Panc1 (cell line): ENCODE measurements around the gene DLEU7. TPM values are rescaled to one million over a fixed set of nuclear protein-coding genes. Genes with fewer than 3 reads are reported as not detected.

Experiments used
- ATAC-seq: fragments of 200-7000 bp; cut with Tn5 transposase; 2 replicates; pipeline ENCODE4 v1.9.1; 2020; ENCODE audit warnings: mild to moderate bottlenecking, moderate library complexity
- BruUV-seq: library from RNA; stranded (reverse); fragments of 400-500 nt; replicated peaks from 2 replicates; lab custom pipeline; 2021; lab: Mats Ljungman, UMichigan
- CTCF ChIA-PET: fragments of 300-600 bp; sonication (Branson Sonifier 250); formaldehyde crosslinking; loops from one replicate; lab custom pipeline; 2022; ENCODE audit warnings: antibody characterized with exemption; lab: Charles Lee
- POLR2A ChIA-PET: fragments of 300-600 bp; sonication (Branson Sonifier 250); formaldehyde crosslinking; loops from one replicate; lab custom pipeline; 2022; ENCODE audit warnings: antibody characterized with exemption; lab: Charles Lee
- DNase-seq: peaks from one replicate; pipeline ENCODE4 v3.0.0-alpha.2; 2010; ENCODE audit warnings: low read depth, low spot score
- H3K27ac ChIP-seq: 2 replicates; pipeline ENCODE4 v1.5.1; 2011; ENCODE audit warnings: mild to moderate bottlenecking, low read length, inconsistent platforms
- H3K27me3 ChIP-seq: fragments of 200-500 bp; sonication (Bioruptor generic); 2 replicates; pipeline ENCODE4 v1.6.0; 2014; ENCODE audit warnings: low read length, inconsistent platforms; ENCODE audit not compliant: control insufficient read depth, insufficient read depth
- H3K36me3 ChIP-seq: fragments of 200-500 bp; sonication (Bioruptor generic); 2 replicates; pipeline ENCODE4 v1.5.1; 2014; ENCODE audit warnings: inconsistent platforms, mild to moderate bottlenecking, low read length, moderate library complexity; ENCODE audit not compliant: control insufficient read depth, insufficient read depth
- H3K4me1 ChIP-seq: 2 replicates; pipeline ENCODE4 v1.5.1; 2011; ENCODE audit warnings: inconsistent platforms, mild to moderate bottlenecking, low read length, moderate library complexity; ENCODE audit not compliant: control insufficient read depth, insufficient read depth
- H3K4me3 ChIP-seq, 2 experiments: 2 replicates each; pipeline ENCODE4 v1.5.1; 2011 to 2012; ENCODE audit warnings: low read depth in 2 of 2, low read length in 2 of 2, mild to moderate bottlenecking in 2 of 2, inconsistent platforms in 1 of 2, moderate library complexity in 1 of 2
- H3K9me3 ChIP-seq: fragments of 200-500 bp; sonication (Bioruptor generic); 2 replicates; pipeline ENCODE4 v1.5.1; 2014; ENCODE audit warnings: low read depth, mild to moderate bottlenecking, inconsistent platforms, low read length, moderate library complexity; ENCODE audit not compliant: control insufficient read depth, insufficient read depth
- POLR2AphosphoS5 ChIP-seq: IDR thresholded peaks from 2 replicates; pipeline ENCODE4 v1.6.1; 2012; ENCODE audit warnings: mild to moderate bottlenecking, low read depth, low read length, moderate library complexity
- SIN3A ChIP-seq: IDR thresholded peaks from 2 replicates; pipeline ENCODE4 v1.6.1; 2012; ENCODE audit warnings: low read depth, mild to moderate bottlenecking, low read length, moderate library complexity, borderline replicate concordance; ENCODE audit not compliant: insufficient read depth
- TCF7L2 ChIP-seq: IDR thresholded peaks from 2 replicates; pipeline ENCODE4 v1.6.1; 2011; ENCODE audit warnings: mild to moderate bottlenecking, low read depth, low read length, inconsistent platforms
- in situ Hi-C: cut with HindIII; loops from 2 replicates; pipeline ENCODE4 v1.10.0; 2016; ENCODE audit warnings: low sequenced_read_pairs, low pct_unique_long_range_greater_than_20kb
- intact Hi-C: fragments of 100-400 bp; cut with micrococcal nuclease; formaldehyde crosslinking; loops from one replicate; pipeline ENCODE4 v1.10.0; 2022; ENCODE audit not compliant: unreplicated experiment
- total RNA-seq: library from RNA; stranded (reverse); gene quantifications from one replicate; pipeline ENCODE4 v1.2.1, GENCODE V29; 2021; ENCODE audit not compliant: unreplicated experiment
- TF ChIP-seq, protein P1 (sequence below): fragments of 450-650 bp; IDR thresholded peaks from 2 replicates; pipeline ENCODE4 v1.5.1; 2017; ENCODE audit warnings: mild to moderate bottlenecking
- TF ChIP-seq, protein P2 (sequence below), 2 experiments: IDR thresholded peaks; 2 replicates each; pipeline ENCODE4 v1.6.1; 2011 to 2012; ENCODE audit warnings: low read depth in 2 of 2, control low read depth in 1 of 2, low read length in 1 of 2, mild to moderate bottlenecking in 1 of 2, moderate library complexity in 1 of 2; ENCODE audit not compliant: insufficient read depth in 1 of 2

DLEU7 gene
- total RNA-seq, 1 experiment from 2014 or later = not detected

DNA sequence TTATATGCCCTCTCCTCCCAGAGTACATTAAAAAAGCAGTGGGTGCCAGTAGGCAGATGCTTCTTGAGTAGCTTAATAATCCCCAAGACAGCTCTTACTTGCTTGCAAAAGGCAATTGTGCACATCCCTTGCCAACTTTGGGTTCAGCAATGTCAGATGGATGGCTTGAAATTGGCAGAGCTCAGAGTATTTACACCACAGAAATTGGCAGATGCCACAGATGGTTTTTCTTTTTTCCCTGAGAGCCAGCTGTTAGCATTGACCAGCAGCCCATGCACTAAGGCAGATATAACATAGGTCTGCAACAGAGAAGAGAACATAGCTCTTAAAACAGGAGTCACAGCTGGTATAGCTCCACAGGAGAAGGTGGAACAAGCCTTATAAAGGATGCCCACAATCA, 47.7 kb upstream of the DLEU7 start:
- Histone ChIP-seq H3K27me3 (no peaks in the 10 kb centered on the region), H3K27ac (no peak overlapping the region), H3K4me3 (no peak overlapping the region), H3K36me3 (no peaks in the 10 kb centered on the region), H3K9me3 (no peaks in the 10 kb centered on the region), H3K4me1 (no peaks in the 10 kb centered on the region)
- in situ Hi-C loops = no loop called here
- POLR2A ChIA-PET = interaction anchor here (0.6 kb wide), 1 partner anchor 83 kb away, joined by 3 read pairs; no protein-coding TSS in a partner anchor
- ATAC-seq = no peak
- TF ChIP-seq, protein P1, sequence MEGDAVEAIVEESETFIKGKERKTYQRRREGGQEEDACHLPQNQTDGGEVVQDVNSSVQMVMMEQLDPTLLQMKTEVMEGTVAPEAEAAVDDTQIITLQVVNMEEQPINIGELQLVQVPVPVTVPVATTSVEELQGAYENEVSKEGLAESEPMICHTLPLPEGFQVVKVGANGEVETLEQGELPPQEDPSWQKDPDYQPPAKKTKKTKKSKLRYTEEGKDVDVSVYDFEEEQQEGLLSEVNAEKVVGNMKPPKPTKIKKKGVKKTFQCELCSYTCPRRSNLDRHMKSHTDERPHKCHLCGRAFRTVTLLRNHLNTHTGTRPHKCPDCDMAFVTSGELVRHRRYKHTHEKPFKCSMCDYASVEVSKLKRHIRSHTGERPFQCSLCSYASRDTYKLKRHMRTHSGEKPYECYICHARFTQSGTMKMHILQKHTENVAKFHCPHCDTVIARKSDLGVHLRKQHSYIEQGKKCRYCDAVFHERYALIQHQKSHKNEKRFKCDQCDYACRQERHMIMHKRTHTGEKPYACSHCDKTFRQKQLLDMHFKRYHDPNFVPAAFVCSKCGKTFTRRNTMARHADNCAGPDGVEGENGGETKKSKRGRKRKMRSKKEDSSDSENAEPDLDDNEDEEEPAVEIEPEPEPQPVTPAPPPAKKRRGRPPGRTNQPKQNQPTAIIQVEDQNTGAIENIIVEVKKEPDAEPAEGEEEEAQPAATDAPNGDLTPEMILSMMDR = no peak
- TF ChIP-seq SIN3A (no peak), TCF7L2 (no peak), POLR2AphosphoS5 (no peak)
- TF ChIP-seq, protein P2, sequence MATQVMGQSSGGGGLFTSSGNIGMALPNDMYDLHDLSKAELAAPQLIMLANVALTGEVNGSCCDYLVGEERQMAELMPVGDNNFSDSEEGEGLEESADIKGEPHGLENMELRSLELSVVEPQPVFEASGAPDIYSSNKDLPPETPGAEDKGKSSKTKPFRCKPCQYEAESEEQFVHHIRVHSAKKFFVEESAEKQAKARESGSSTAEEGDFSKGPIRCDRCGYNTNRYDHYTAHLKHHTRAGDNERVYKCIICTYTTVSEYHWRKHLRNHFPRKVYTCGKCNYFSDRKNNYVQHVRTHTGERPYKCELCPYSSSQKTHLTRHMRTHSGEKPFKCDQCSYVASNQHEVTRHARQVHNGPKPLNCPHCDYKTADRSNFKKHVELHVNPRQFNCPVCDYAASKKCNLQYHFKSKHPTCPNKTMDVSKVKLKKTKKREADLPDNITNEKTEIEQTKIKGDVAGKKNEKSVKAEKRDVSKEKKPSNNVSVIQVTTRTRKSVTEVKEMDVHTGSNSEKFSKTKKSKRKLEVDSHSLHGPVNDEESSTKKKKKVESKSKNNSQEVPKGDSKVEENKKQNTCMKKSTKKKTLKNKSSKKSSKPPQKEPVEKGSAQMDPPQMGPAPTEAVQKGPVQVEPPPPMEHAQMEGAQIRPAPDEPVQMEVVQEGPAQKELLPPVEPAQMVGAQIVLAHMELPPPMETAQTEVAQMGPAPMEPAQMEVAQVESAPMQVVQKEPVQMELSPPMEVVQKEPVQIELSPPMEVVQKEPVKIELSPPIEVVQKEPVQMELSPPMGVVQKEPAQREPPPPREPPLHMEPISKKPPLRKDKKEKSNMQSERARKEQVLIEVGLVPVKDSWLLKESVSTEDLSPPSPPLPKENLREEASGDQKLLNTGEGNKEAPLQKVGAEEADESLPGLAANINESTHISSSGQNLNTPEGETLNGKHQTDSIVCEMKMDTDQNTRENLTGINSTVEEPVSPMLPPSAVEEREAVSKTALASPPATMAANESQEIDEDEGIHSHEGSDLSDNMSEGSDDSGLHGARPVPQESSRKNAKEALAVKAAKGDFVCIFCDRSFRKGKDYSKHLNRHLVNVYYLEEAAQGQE (IDR thresholded peaks at IDR 0.05; ENCODE audit: insufficient read depth in 1 of 2, low read depth in 2 of 2, low read length in 1 of 2) = no peak
- BruUV-seq = no TSS peak
- intact Hi-C loops = loop anchor here (10.0 kb wide), 1 partner anchor 76 kb away; no protein-coding TSS in a partner anchor
- DNase-seq = no peak
- CTCF ChIA-PET = no interaction called here

DNA sequence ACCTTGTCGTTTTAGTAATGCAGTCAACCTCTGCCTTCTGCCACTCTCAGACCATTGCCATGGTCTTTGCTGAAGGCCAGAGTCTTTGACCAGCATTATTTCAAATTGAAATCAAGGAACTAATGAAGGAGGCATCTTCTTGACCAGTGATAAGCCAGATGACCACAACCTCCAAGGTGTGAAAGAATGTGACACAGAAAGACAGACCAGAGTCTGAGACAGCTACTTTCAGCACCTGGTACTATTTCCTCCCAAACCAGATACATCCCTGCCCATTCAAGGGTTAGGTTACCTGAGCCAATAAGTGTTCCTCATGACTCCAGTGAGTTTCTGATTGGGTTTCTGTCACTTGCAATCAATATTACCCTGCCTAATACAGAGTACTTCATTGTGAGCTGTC, 45.8 kb upstream of the DLEU7 start:
- TF ChIP-seq SIN3A (no peak), TCF7L2 (no peak), POLR2AphosphoS5 (no peak)
- TF ChIP-seq, protein P2 (IDR thresholded peaks at IDR 0.05; ENCODE audit: insufficient read depth in 1 of 2, low read depth in 2 of 2, low read length in 1 of 2) = no peak
- TF ChIP-seq, protein P1 = no peak
- intact Hi-C loops (no loop called here), in situ Hi-C loops (no loop called here)
- H3K9me3 ChIP-seq = no peaks in the 10 kb centered on the region
- no peak overlapping the region for H3K4me3 ChIP-seq
- DNase-seq = no peak
- no peak for ATAC-seq
- H3K27ac ChIP-seq = no peak overlapping the region
- no peaks in the 10 kb centered on the region for H3K36me3 ChIP-seq
- ChIA-PET CTCF (no interaction called here), POLR2A (no interaction called here)
- H3K27me3 ChIP-seq = no peaks in the 10 kb centered on the region
- no peaks in the 10 kb centered on the region for H3K4me1 ChIP-seq
- BruUV-seq = no TSS peak
